COLO829 (cell line): Measurements from ENCODE around the gene NUDT19.
"Not testable (repeated sequence)": the region's sequence is repeated elsewhere in the genome, so short reads cannot be mapped to it uniquely, and the experiment has no call there.

Experiments used
- DNase-seq: peaks from one replicate; pipeline ENCODE4 v3.0.0; 2012; ENCODE audit warnings: low spot score

The NUDT19 gene

DNA sequence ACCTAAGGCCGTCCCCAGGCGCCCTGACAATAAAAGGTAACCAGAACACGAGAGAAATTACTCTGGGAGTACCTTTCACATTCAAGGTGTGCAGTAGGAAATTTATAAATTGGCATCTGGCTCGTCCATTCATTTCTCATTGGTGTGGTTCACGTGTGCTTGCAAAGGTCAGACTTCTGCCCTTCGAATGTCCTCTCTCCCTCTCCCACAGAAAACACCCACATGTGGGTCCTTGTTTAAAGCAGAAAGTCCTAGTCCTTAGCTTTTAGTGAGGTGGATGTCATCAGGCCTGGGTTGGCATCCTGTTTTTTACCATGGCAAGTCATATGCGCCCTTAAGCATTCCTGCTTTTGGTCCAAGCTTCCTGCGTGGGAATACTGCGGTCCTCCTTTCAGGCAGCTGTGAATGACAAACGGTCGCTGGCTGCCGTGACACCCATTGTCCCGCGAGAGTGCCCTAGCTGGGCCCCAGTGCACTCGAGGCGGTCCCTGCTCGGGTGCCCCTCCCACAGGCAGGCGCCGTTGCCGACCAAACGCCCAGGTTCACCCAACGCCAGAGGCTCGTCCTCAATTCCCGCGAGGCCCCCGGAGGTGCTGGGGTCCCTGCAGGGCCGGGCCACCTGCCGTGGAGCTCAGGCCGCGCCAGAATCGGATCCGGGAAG lies at the start of gene NUDT19:
TSS of gene NUDT19 (plus strand) at position 531 of the 661 bp plus-strand sequence. CDS start 140 bp downstream, outside the sequence.
- peak; percentile 50 for DNase-seq

DNA sequence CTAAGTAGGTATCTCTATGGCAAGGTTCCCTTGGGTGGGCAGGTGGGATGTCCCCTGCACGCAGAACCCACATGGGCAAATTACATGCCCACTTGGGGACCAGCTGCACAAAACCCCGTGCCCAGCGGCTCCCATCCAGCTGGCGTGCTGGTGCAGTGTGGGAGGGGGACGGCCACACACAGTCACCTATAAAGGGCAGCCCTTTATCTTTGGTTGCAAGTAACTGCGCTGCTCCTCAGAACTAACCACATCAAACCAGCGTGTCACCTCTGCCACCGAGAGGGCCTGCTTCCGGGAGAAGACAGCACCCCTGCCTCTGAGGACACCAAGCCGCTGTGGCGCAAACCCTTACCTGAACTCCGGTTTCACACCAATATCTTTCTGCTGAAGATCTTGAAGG lies 48.9 kb upstream of the NUDT19 start:
- no peak for DNase-seq

DNA sequence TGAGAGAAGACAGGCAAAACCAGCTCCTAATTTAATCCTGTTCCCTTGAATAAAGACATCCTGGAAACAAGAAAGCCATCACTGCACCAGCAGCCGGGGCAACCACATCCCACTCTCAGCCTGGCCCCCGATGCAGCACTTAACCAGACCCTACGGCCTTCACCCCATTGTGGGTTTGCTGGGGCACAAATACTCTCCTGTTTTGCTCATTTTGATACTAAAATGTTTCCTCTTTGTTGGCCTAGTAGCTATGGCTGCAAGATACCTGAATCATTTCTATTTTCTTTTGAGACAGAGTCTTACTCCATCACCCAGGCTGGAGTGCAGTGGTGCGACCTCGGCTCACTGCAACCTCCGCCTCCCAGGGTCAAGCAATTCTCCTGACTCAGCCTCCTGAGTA lies 45.1 kb upstream of the NUDT19 start:
- DNase-seq, result no peak

DNA sequence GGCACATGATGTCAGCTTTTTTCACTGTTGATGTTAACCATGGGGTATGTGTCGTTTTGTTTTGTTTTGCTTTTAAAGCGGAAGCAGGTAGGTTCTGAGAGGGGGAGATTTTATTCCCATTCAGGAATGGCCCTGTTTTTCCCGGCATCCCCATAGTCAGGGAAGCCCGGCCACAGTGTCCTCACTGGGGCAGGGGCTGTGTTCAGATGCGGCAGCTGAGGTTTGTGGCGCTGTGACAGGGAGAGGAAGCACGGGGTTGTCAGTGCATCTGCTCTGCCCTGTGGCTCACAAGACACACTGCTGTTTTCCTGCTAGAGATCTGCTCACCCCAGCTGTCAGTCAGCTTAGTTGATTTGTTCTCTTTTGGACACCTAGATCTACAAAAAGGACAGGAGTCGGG lies 44.3 kb upstream of the NUDT19 start:
- no peak for DNase-seq

DNA sequence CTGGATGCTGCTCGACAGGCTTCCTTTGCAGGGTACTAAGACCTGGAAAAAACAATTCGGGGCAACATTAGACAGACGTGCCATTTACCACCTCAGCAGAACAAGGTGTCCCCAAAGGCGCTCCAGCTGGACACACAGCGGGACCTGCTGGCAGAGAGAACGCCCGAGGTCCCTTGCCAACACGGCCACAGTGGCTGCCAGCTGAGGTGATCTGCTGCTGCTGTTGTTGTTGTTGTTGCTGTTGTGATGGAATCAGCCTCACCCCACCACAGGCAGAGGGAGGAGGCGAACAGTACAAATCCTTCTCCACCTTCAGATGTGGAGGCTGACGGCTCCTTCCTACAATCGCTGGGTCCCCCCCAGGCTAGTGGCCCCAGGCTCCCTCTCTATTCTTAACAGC lies 41.9 kb upstream of the NUDT19 start:
- no peak for DNase-seq

DNA sequence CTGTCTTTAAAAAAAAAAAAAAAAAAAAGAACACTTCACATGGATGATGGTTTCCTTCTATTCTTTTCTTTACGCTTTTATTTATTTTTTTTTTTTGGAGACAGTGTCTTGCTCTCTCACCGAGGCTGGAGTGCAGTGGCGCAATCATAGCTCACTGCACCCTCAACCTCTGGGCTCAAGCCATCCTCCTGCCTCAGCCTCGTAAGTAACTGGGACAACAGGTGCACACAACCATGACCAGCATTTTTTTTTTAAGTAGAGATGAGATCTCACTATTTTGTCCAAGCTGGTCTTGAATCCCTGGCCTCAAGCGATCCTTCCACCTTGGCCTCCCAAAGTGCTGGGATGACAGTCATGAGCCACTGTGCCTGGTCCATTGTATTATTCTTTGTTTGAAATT lies 41.0 kb upstream of the NUDT19 start:
- no peak for DNase-seq

DNA sequence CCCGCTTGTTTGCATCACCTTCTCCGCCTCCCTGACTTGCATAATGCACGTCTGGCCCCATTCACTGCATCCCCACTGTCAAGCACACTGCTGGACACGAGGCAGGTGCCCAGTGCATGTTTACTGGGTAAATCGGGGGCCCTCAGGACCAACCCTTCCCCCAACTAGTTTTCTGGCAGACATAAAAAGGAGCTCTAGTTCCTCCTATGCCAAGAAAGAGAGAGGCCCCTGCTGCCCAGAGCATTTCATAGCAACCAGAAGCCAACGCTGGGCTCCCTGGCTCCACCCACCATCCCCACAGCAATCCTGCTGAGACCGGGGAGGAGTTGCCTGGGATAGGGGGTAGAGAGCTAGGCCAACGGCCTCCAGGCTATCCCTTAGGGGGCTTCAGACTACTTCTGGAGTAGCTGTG lies 39.9 kb upstream of the NUDT19 start:
- DNase-seq, result no peak

DNA sequence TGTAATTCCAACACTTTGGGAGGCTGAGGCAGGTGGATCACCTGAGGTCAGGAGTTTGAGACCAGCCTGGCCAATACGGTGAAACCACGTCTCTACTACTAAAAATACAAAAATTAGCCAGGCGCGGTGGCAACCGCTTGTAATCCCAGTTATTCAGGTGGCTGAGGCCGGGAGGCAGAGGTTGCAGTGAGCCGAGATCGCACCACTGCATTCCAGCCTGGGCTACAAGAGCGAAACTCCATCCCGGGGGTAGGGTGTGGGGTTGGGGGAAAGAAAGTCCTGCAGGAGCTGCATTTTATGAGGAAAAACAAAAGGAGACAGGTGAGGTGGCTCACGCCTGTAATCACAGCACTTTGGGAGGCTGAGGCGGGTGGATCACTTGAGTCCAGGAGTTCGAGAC lies 39.3 kb upstream of the NUDT19 start:
- not testable (repeated sequence) for DNase-seq

DNA sequence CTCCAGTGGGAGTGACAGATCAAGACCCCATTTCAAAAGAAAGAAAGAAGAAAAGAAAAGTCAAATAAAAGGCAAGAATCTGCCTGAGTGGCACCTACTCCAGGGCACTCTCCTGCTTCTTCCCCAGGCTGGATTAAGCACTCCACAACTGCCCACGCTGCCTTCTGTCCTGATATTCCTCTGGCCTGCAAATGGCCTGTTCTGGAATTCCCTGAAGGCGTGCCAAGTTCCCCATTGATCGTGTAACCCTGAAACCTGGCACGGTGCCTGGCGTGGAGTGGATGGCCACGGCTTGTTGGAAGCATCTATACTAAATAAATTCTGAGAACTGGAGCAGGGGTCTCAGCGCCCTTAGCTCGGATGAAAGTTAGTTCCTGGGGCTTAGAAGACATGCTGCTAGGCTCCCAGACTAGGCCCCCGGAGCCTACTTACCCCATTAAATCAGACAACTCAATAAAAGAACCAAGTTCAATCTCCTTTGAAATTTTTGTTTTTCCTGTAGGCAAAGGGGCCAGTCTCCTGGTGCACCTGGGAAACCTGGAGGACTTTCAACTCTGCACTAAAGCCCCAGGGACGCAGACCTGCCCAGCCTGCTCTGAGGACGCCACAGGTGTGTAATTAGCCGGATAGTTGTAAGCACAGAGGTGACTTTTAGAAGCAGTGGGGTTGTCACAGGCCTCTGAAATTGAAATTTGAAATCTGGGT lies 38.6 kb upstream of the NUDT19 start:
- no peak for DNase-seq

DNA sequence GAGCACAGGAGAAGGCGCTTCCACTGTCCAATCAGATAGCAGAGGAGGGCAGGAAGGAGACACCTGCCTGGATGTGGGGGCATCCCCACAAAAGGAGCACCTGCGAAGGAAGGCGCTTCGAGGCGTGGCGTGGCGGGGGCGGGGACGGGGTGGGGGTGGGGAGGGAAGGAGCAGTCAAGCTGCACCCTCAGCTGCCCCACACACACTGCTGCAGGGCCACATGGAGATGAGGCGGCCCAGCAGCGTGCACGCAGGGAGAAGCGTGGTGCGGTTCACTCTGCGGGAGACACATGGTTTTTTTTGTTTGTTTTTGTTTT lies 38.1 kb upstream of the NUDT19 start:
- no peak for DNase-seq

DNA sequence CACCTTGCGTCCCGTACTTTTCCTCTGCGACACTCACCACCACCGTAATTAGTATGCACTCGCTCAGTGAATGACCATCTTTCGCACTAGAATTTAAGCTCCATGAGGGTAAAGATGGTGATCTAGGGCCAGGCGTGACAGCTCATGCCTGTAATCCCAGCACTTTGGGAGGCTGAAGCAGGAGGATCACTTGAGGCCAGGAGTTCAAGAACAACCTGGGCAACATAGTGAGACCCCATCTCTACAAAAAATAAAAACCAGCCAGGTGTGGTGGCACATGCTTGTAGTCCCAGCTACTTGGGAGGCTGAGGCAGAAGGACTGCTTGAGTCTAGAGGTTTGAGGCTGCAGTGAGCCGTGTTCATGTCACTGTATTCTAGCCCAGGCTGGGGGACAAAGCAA lies 35.2 kb upstream of the NUDT19 start:
- not testable (repeated sequence) for DNase-seq

DNA sequence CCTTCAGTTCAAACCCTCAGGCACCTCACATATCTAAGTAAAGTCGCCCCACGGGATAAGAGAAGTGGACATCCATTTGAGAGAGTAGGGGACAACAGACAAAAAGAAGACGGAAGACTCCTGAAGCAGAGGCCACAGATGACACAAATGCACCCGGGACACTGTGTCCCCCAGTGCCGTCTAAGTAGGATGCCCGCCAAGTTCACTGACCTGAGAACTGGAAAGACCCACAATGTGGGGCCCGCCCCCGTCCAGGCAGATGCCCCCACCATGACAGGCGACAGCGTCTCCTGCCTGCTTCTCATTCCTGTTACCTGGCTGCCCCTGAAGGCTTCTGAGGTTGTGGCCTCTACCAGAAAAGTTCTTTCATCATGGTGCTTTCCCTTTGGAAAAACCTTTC lies 33.5 kb upstream of the NUDT19 start:
- DNase-seq, result no peak

DNA sequence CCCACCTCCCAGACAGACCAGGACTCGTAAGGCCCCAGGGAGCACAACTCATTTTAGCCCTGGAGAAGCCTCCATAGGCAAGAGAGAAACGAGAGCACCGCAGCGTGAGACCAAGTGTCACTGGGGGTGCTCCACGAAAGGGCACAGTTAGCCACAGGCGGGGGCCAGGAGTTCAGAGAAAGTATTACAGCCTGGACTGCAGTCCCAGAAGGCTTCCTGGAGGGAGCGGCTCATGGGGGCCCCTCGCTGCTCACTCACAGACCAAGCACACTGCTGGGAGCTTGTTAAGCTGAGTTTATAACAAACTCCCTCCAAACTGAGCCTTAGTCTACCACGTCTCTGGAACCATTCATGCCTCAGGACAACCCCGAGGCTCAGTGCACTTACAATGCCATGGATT lies 33.1 kb upstream of the NUDT19 start:
- no peak for DNase-seq

DNA sequence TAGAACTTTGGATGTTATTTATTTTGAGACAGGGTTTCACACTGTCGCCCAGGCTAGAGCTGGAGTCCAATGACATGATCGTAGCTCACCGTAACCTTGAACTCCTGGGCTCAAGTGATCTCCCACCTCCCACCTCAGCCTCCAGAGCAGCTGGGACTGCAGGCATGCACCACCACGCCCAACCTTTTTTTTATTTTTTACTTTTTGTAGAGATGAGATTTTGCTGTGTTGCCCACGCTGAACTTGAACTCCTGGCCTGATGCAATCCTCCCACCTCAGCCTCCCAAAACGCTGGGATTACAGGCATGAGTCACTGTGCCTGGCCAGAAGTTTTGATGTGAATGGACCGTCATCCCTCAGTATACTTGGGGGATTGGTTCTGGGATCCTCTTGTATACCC lies 30.3 kb upstream of the NUDT19 start:
- DNase-seq, result no peak

DNA sequence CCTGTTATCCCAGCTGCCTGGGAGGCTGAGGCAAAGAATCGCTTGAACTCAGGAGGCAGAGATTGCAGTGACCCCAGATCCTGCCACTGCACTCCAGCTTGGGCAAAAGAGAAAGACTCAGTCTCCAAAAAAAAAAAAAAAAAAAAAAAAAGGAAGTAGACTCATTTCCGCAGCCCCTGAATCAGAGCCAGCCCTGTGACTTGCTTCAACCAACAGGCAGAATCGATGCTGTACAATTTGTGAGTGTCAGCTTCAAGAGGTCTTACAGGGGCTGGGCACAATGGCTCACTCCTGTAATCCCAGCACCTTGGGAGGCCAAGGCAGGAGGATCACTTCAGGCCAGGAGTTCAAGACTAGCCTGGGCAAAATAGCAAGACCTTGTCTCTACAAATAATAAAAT lies 29.4 kb upstream of the NUDT19 start:
- no peak for DNase-seq

DNA sequence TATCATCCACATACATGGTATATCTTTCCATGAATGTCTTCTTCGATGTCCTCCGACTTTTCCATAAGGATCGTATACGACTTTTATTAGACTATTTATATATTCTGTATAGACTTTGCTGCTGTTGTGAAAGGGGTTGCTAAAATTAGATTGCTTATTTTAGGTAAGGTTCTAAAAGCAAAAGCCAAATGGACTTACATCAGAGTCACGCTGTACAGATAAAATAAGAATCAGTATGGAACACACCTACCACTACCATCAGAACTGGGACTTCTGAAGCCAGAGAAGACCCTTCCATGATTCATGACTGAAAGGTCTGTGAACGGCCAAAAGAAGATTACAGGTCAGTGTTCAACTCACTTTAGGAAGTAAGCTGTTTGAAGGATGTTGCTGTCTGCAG lies 25.5 kb upstream of the NUDT19 start:
- DNase-seq, result no peak

DNA sequence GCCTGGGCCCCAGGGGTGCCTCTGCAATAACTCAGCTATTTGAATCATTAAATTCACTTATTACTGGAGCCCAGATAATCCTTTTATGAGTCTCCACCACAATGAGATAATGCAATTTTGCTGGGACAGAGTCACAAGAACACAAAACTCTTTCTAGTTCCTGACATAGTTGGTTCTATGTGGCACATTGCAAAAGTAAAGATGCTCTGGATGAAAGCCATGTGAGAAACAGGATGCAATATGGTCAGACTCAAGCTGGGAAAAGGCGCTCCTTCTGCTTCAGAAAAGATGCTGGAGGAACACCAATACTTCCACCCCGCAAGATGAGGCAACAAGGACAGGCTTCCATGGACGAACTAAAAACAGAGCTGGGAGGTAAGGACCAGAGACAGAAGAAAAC lies 22.3 kb upstream of the NUDT19 start:
- DNase-seq, result no peak

DNA sequence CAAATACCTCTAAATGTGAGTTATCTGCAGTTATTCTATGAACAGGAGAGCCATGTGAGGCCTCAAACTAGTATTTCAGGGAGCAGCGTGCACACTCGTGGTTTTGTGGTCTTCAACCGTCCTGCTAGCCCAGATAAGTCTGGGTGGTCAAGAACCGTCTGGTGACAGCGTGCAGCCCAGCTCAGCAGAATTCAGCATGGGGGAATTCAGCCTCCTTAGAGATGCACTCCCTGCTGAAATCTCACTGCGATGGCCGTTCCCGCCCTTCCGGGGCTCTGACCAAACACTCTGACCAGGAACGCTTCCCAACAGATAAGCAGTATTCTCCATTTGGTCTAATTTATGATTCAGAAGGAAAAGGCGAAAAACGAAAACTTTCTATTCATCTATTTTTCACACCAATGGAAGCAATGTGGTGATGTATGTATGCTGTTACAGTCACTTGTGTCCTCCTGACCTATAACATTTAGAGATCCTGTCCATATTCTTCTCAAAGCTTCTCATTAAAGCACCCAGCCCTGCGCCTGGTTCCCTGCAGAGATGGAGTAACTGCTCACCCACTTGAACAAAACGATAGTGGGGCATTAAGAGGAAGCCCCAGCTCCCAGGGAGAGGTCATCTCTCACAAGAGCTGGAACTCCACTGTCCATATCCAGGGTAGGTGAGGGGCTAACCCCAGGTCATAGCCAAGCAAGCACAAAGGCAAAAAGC lies 19.6 kb upstream of the NUDT19 start:
- no peak for DNase-seq

DNA sequence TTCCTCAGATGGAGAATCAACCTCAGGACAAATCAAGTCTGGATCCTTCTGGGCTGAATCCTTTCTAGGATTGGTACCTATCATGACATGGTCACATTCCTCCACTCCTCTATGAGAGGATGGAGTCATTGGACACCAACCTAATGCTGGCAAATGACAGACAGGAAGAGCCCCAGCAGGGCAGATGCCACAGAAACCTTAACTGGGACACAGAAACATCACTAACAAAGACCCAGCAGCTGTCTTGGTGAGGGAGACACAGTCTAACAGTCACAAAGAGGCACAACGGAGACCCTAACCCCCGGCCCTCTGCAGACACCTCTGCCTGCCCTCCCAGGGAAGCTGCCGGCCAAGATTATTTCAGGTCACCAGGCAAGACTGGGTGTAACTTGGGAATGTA lies 18.8 kb upstream of the NUDT19 start:
- no peak for DNase-seq

DNA sequence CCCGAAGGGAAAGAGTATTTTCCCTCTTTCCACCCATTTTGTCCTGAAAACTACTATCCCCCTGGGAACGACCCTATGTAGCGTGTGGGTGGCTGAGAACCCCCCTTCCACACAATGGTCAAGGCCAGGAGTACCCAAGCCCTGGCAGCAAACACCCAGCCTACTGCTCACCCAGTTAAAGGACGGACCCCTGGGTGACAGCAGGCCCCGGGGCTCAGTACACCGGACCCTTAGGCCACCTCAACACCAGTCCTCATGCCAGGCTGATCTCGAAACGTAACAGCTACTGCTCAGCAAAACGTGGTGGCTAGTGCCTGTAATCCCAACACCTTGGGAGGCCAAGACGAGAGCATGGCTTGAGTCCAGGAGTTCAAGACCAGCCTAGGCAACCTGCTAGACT lies 18.0 kb upstream of the NUDT19 start:
- DNase-seq, result no peak

DNA sequence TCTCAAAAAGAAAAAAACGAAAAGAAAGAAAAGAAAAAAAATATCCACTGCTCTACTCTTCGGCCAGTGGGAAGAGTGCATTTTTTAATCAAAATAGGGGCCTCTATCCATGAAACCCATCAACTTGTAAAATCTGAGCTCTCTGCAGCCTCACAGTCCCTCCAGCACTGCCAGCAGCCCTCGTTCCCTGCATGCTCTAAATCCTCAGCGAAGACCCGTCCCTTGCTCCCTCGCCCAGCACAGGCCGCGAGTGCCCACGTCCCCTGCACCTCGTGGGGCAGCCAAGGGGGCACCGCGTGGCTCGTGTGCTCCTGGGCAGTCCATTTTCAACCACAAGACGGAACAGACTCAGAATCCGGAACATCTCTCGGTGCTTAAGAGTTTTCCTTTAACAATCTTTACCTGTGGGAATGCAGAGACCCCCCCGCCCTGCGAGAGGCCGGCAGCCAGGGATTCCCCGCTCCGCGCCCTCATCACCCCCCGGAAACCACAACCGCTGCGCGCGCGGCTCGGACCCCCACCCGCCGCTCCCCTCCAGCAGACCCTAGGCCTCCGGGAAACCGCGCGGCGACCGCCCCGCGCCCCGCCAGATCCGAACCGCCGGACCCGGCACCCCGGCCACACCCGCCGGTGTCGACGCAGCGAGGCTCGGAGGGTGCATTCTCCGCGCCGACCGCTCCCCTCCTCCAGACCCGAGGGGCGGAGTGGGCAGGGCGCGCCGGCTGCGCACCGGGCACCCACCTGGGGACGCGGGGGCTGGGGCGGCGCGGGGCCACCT lies 17.3 kb upstream of the NUDT19 start:
- DNase-seq, result no peak

DNA sequence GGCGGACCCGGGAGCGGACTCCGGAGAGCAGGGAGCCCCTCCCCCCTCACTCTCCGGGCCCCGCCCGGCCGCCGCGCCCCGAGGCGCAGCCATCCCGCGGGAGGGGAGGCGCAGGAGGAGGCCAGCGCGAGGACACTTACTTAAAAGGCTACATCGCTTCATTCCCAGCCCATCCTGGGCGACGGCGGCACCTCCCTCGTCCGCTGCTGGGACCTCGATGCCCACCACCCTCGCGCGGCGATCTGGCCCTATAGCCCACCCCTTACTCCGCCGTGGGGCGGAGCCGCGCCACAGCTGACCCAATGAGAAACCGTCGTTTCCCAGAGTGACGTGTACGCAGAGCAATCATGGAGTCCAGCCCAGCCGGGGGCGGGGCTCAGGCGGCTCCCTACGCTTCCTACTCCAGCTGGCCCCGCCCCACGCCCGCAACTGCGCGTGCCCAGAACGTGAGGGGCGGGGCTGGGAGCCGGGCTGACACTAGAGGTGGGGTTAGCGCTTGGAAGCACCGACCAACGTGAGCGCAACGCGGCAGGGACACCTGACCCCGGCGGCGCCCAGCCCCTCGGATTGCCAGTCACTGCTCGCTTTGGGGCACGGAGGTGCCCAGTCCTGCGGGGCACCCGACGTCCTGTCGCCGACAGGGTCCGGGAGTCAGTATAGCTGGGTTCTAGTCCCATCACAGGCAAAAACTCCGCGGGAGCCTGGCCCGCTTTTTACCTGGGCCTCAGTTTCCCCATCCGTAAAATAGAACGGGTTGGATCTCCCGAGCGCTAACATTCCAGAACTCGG lies 16.5 kb upstream of the NUDT19 start, which contains the start of gene ANKRD27:
TSS of gene ANKRD27 (minus strand) at position 250 of the 789 bp plus-strand sequence. CDS start 16,165 bp downstream, outside the sequence.
- peak; percentile 98 for DNase-seq
